ENCODE data around the gene BLTP3A. TPM values are rescaled to one million over a fixed set of nuclear protein-coding genes. Genes with fewer than 3 reads are reported as not detected.

Gene BLTP3A
- total and polyA plus RNA-seq, 2 of the 13 experiments (the other 11 are each of a cell fraction or from before 2014, with no cell fraction given) = 22.1 to 24.0 TPM

DNA sequence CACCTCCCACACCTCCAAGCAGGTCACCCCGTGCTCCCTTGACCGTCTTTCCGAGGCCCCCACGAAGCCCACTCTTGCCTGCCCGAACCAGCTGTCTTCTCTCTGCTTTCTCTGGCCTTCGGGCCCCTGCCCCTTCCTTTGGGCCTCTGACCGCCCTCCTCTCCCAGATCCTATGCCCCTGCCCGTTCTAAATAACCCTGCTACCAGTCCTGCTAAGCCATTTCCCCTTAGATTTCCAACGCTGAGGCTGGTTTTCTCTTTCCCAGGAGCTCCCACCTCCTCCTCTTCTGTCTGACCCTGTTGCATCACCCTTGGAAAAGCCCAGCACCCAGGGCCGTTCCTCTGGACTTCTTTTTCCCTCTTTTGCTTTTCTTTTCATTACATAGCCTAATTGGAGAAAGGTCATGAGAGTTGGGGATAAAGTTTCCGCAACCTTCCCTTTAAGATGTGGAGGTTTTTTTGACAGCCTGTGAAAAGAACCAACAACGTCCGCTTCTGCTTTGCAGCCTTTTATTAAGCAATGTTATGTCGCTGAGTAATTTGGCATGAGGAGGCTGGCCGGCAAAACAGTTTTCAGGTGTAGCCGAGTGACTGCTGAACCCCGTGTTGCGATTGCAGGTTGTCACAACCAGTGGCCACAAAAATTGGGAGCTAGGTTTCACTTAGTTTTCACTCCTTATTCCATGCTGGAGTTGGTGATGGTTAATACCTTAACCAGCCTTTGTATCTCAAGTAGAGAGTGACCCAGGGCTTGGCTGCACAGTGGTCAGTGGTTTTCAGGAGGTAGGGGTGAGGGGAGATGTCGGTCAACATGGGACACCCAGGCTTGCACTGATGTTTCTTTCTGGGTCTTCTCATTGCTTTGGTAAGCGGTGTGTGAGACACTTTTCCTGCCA is 970 bp downstream of the BLTP3A start (continued):
- TF ChIP-seq, protein P1, sequence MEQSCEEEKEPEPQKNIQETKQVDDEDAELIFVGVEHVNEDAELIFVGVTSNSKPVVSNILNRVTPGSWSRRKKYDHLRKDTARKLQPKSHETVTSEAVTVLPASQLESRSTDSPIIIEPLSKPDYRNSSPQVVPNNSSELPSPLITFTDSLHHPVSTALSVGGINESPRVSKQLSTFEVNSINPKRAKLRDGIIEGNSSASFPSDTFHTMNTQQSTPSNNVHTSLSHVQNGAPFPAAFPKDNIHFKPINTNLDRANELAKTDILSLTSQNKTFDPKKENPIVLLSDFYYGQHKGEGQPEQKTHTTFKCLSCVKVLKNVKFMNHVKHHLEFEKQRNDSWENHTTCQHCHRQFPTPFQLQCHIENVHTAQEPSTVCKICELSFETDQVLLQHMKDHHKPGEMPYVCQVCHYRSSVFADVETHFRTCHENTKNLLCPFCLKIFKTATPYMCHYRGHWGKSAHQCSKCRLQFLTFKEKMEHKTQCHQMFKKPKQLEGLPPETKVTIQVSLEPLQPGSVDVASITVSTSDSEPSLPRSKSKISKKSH (CRISPR knock-in tag; IDR thresholded peaks at IDR 0.05; ENCODE audit: borderline replicate concordance) = no peak
- 0 out of 2 replicates have a peak, but pooled peaks have one; percentile 36 for TF ChIP-seq ZMYM2 (CRISPR knock-in tag; IDR thresholded peaks at IDR 0.05)
- TF ChIP-seq KAT7 (CRISPR knock-in tag; IDR thresholded peaks at IDR 0.05; ENCODE audit: borderline replicate concordance) = peak; percentile 23; the same call in 1 of the 2 replicates
- TF ChIP-seq CAMTA2 (CRISPR knock-in tag; IDR thresholded peaks at IDR 0.05; ENCODE audit: borderline replicate concordance) = 0 out of 2 replicates have a peak, but pooled peaks have one; percentile 28
- no peak; the same call in 1 of the 2 replicates for TF ChIP-seq ZFP90 (CRISPR knock-in tag; IDR thresholded peaks at IDR 0.05; ENCODE audit: borderline replicate concordance)
- TF ChIP-seq MTA1 (CRISPR knock-in tag; IDR thresholded peaks at IDR 0.05; ENCODE audit: borderline replicate concordance) = 0 out of 2 replicates have a peak, but pooled peaks have one; percentile 33
- no peak for TF ChIP-seq FOXK2 (IDR thresholded peaks at IDR 0.05)
- TF ChIP-seq ZNF44 (CRISPR knock-in tag; IDR thresholded peaks at IDR 0.05) = no peak
- TF ChIP-seq ZC3H13 (CRISPR knock-in tag; IDR thresholded peaks at IDR 0.05) = no peak
- TF ChIP-seq AGO2 (optimal IDR thresholded peaks at IDR 0.05; ENCODE audit: low read depth, low read length) = no peak
- peak; percentile 17; the same call in 1 of the 2 replicates for TF ChIP-seq PITX1 (CRISPR knock-in tag; IDR thresholded peaks at IDR 0.05)
- peak in 1 of 2 experiments; percentile 45; a peak in 1 of 4 replicates for TF ChIP-seq POLR2A (IDR thresholded peaks at IDR 0.05; ENCODE audit: insufficient read depth in 1 of 2, low read depth in 2 of 2, low read length in 2 of 2)
- TF ChIP-seq SOX5 (CRISPR knock-in tag; IDR thresholded peaks at IDR 0.05; ENCODE audit: borderline replicate concordance) = peak; percentile 6; the same call in 1 of the 2 replicates
- TF ChIP-seq, protein P2, sequence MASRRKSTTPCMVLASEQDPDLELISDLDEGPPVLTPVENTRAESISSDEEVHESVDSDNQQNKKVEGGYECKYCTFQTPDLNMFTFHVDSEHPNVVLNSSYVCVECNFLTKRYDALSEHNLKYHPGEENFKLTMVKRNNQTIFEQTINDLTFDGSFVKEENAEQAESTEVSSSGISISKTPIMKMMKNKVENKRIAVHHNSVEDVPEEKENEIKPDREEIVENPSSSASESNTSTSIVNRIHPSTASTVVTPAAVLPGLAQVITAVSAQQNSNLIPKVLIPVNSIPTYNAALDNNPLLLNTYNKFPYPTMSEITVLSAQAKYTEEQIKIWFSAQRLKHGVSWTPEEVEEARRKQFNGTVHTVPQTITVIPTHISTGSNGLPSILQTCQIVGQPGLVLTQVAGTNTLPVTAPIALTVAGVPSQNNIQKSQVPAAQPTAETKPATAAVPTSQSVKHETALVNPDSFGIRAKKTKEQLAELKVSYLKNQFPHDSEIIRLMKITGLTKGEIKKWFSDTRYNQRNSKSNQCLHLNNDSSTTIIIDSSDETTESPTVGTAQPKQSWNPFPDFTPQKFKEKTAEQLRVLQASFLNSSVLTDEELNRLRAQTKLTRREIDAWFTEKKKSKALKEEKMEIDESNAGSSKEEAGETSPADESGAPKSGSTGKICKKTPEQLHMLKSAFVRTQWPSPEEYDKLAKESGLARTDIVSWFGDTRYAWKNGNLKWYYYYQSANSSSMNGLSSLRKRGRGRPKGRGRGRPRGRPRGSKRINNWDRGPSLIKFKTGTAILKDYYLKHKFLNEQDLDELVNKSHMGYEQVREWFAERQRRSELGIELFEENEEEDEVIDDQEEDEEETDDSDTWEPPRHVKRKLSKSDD (CRISPR knock-in tag; IDR thresholded peaks at IDR 0.05; ENCODE audit: low read depth) = 0 out of 2 replicates have a peak, but pooled peaks have one; percentile 4
- TF ChIP-seq ZNF614 (CRISPR knock-in tag; IDR thresholded peaks at IDR 0.05; ENCODE audit: borderline replicate concordance) = no peak
- TF ChIP-seq ZNF780A (CRISPR knock-in tag; IDR thresholded peaks at IDR 0.05) = no peak
- TF ChIP-seq ZNF7 (CRISPR knock-in tag; IDR thresholded peaks at IDR 0.05) = 0 out of 2 replicates have a peak, but pooled peaks have one; percentile 22
- TF ChIP-seq KDM4B (CRISPR knock-in tag; IDR thresholded peaks at IDR 0.05) = 0 out of 2 replicates have a peak, but pooled peaks have one; percentile 18
- TF ChIP-seq KAT8 (CRISPR knock-in tag; IDR thresholded peaks at IDR 0.05) = no peak; the same call in 1 of the 2 replicates
- TF ChIP-seq KLF9 (CRISPR knock-in tag; IDR thresholded peaks at IDR 0.05; ENCODE audit: low read depth) = no peak
- TF ChIP-seq, protein P3, sequence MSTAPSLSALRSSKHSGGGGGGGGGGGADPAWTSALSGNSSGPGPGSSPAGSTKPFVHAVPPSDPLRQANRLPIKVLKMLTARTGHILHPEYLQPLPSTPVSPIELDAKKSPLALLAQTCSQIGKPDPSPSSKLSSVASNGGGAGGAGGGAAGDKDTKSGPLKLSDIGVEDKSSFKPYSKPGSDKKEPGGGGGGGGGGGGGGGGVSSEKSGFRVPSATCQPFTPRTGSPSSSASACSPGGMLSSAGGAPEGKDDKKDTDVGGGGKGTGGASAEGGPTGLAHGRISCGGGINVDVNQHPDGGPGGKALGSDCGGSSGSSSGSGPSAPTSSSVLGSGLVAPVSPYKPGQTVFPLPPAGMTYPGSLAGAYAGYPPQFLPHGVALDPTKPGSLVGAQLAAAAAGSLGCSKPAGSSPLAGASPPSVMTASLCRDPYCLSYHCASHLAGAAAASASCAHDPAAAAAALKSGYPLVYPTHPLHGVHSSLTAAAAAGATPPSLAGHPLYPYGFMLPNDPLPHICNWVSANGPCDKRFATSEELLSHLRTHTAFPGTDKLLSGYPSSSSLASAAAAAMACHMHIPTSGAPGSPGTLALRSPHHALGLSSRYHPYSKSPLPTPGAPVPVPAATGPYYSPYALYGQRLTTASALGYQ (CRISPR knock-in tag; IDR thresholded peaks at IDR 0.05) = no peak
- no peak for TF ChIP-seq CENPT (CRISPR knock-in tag; IDR thresholded peaks at IDR 0.05; ENCODE audit: low read depth)
- no peak for TF ChIP-seq ISX (CRISPR knock-in tag; conservative IDR thresholded peaks at IDR 0.05)
- no peak for TF ChIP-seq ZFP36L1 (CRISPR knock-in tag; IDR thresholded peaks at IDR 0.05)
- no peak for TF ChIP-seq TP53 (CRISPR knock-in tag; conservative IDR thresholded peaks at IDR 0.05)

All from HepG2 (cell line).